SH-SY5Y (cell line): Measurements from ENCODE around the gene KIAA0408.

Experiments
- GATA2 ChIP-seq: IDR thresholded peaks from 2 replicates; pipeline ENCODE4 v1.6.1; 2011; ENCODE audit warnings: mild to moderate bottlenecking, low read depth, low read length
- GATA3 ChIP-seq: IDR thresholded peaks from 2 replicates; pipeline ENCODE4 v1.6.1; 2011; ENCODE audit warnings: low read depth, mild to moderate bottlenecking, low read length, moderate library complexity

GRCh38 chr6:127459231-127459641 lies at the start of gene KIAA0408:
- no peak for TF ChIP-seq GATA2
- TF ChIP-seq GATA3 = no peak
